Activated T-cell treated with anti-CD3 and anti-CD28 coated beads, Interleukin-2, amount 50 U/mL, for 4 hours (primary cell): ENCODE measurements around the gene RFX2. TPM values are rescaled to one million over a fixed set of nuclear protein-coding genes. Genes with fewer than 3 reads are reported as not detected.

Experiments
- ATAC-seq, 2 donors: fragments of 200-7000 bp; cut with Tn5 transposase; one replicate each; pipeline ENCODE4 v1.10.0; 2021
- DNase-seq: peaks from one replicate; pipeline ENCODE4 v3.0.0-alpha.2; 2020
- H3K27me3 Mint-ChIP-seq: one replicate; pipeline ENCODE4 v1.8.0; 2021; ENCODE audit warnings: low read depth, mixed read lengths
- H3K36me3 Mint-ChIP-seq: one replicate; pipeline ENCODE4 v1.8.0; 2022; ENCODE audit warnings: mixed read lengths; ENCODE audit not compliant: insufficient read depth
- H3K4me1 Mint-ChIP-seq: one replicate; pipeline ENCODE4 v1.8.0; 2021; ENCODE audit warnings: low read depth, mixed read lengths
- H3K4me3 Mint-ChIP-seq: one replicate; pipeline ENCODE4 v1.8.0; 2021; ENCODE audit warnings: mild to moderate bottlenecking, moderate library complexity, mixed read lengths
- H3K9me3 Mint-ChIP-seq: one replicate; pipeline ENCODE4 v1.8.0; 2021; ENCODE audit warnings: mixed read lengths
- total RNA-seq, 3 donors: library from RNA; stranded (reverse); gene quantifications; one replicate each; pipeline ENCODE4 v1.2.1, GENCODE V29; 2021

The RFX2 gene
- total RNA-seq, 3 donors from 2014 or later: 4.0 to 5.1 (median 4.0) TPM

DNA sequence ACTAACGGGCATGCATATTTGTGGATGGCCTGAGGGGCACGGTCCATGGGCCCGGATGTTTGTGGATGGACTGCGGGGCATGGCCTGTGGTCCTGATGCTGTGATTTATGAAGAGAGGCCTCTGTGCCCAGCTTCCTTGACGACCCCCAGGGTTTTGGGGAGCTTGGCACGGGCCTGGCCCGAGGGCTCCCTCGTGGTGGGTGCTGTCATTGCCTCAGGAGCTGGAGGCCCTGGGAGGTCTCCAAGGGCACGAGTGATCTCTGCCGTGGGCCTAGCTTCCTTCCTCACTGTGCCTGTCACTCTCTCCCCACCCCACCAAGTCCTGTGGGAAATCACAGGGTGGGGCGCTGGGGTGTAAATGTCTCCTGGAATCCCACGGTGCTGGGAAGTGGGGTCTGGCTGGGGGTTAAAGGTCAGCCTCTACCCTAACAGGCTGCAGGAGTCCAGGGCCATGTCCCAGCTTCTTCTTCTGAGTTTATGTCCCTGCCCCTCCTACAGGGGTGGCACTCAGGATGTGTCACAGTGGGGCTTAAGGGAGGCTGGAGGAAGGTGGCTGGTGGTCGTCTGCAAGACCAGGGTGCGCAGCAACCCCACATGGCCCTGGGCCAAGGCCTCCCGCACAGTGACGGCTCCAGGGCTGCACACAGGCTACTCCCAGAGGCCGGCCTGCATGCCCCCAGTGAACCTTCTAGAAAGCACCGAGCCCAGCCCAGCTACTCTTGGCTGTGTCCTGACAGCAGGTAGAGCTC, 104.8 kb downstream of the RFX2 start:
- no peaks in the 10 kb centered on the region for H3K4me1 Mint-ChIP-seq
- DNase-seq (no peak), ATAC-seq (no peak)
- no peak overlapping the region for H3K4me3 Mint-ChIP-seq
- no peaks in the 10 kb centered on the region for H3K9me3 Mint-ChIP-seq
- H3K36me3 Mint-ChIP-seq: peaks cover 2% of the 10 kb centered on the region
- no peaks in the 10 kb centered on the region for H3K27me3 Mint-ChIP-seq

DNA sequence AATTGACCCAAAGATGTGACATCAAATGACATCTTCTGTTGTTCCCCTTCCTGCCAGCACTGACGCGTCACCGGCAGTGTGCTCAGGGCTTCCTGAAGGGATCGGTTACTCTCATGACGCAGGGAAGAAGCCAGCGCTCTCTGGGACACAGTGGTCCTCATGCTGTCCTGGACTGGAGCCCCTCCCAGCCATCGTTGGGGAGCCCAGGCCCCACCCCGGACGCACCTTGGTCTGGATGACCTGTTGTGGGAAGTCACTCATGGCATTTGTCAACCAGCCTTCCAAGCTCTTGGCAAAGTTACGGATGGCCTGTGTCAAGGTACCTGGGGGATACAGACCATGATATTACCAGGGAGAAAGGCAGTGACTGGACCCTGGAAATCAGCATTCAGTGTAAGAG, 106.3 kb downstream of the RFX2 start:
- Mint-ChIP-seq H3K27me3 (no peaks in the 10 kb centered on the region), H3K4me1 (no peaks in the 10 kb centered on the region), H3K36me3 (peaks cover 4% of the 10 kb centered on the region), H3K9me3 (no peaks in the 10 kb centered on the region), H3K4me3 (no peak overlapping the region)
- ATAC-seq (no peak), DNase-seq (no peak)

DNA sequence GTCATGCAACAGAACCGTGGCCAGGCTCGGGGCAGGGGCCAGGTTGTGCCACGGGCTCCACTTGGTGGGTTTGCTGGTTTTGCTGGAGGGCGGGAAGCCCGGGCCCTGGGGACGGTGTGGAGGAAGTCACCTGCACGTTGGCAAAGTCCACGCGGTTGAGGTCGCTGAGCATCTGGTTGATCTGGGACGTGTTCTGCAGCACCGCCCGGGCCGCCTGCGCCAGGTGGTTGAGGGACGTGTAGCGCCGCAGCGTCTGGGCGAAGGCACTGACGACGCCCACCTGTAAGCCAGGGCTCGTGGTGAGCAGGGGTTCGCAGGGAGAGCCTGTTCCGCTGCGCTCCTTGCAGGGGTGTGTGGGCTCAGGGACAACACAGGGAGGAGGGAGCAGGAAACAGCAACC, 107.7 kb downstream of the RFX2 start:
- Mint-ChIP-seq H3K9me3 (no peaks in the 10 kb centered on the region), H3K36me3 (peaks cover 4% of the 10 kb centered on the region), H3K27me3 (no peaks in the 10 kb centered on the region), H3K4me1 (no peaks in the 10 kb centered on the region), H3K4me3 (no peak overlapping the region)
- no peak for DNase-seq
- no peak for ATAC-seq

- no peaks in the 10 kb centered on the region for H3K4me1 Mint-ChIP-seq
- no peak for DNase-seq
- ATAC-seq: no peak
- H3K36me3 Mint-ChIP-seq: peaks cover 4% of the 10 kb centered on the region
- H3K4me3 Mint-ChIP-seq: no peak overlapping the region
- no peaks in the 10 kb centered on the region for H3K27me3 Mint-ChIP-seq
- H3K9me3 Mint-ChIP-seq: no peaks in the 10 kb centered on the region
Observed at GRCh38 chr19:6000228-6000847, 110.0 kb downstream of the RFX2 start.

- ATAC-seq (no peak), DNase-seq (no peak)
- Mint-ChIP-seq H3K4me1 (no peaks in the 10 kb centered on the region), H3K27me3 (no peaks in the 10 kb centered on the region), H3K9me3 (no peaks in the 10 kb centered on the region), H3K36me3 (peaks cover 4% of the 10 kb centered on the region), H3K4me3 (no peak overlapping the region)
Observed at GRCh38 chr19:5999693-6000092, 110.6 kb downstream of the RFX2 start.

- H3K27me3 Mint-ChIP-seq: no peaks in the 10 kb centered on the region
- peaks cover 4% of the 10 kb centered on the region for H3K36me3 Mint-ChIP-seq
- H3K4me3 Mint-ChIP-seq: no peak overlapping the region
- no peak for DNase-seq
- H3K9me3 Mint-ChIP-seq: no peaks in the 10 kb centered on the region
- no peaks in the 10 kb centered on the region for H3K4me1 Mint-ChIP-seq
- no peak for ATAC-seq
Observed at GRCh38 chr19:5997371-5997770, 112.9 kb downstream of the RFX2 start.

GRCh38 chr19:5996623-5997320, 113.5 kb downstream of the RFX2 start:
- H3K4me1 Mint-ChIP-seq: no peaks in the 10 kb centered on the region
- no peak for DNase-seq
- H3K4me3 Mint-ChIP-seq: no peak overlapping the region
- H3K36me3 Mint-ChIP-seq: peaks cover 4% of the 10 kb centered on the region
- no peaks in the 10 kb centered on the region for H3K27me3 Mint-ChIP-seq
- H3K9me3 Mint-ChIP-seq: no peaks in the 10 kb centered on the region
- ATAC-seq: no peak

GRCh38 chr19:5996102-5996501, 114.2 kb downstream of the RFX2 start:
- Mint-ChIP-seq H3K36me3 (peaks cover 4% of the 10 kb centered on the region), H3K27me3 (no peaks in the 10 kb centered on the region), H3K4me1 (no peaks in the 10 kb centered on the region), H3K9me3 (no peaks in the 10 kb centered on the region), H3K4me3 (no peak overlapping the region)
- ATAC-seq: no peak
- DNase-seq: no peak

DNA sequence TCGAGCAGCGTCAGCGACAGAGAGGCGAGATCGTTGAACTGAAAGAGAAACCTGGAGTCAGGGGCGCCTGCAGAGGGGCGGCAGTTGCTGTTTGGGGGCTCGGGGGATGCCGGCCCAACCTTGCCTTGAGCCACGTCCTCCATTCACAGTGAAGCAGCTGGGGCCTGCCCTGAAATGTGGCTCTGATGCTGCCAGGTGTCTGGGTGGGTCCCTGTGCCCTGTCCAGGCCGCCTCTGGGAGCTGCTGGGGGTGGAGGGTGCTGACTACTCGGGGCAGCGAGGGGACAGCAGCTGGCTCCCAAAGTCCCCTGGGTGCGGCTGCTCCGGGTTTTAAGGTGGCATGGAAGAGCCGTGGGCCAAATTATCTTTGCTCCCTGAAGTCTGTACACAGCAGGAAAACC, 114.7 kb downstream of the RFX2 start:
- DNase-seq (no peak), ATAC-seq (no peak)
- Mint-ChIP-seq H3K9me3 (no peaks in the 10 kb centered on the region), H3K27me3 (no peaks in the 10 kb centered on the region), H3K4me1 (no peaks in the 10 kb centered on the region), H3K36me3 (peaks cover 4% of the 10 kb centered on the region), H3K4me3 (no peak overlapping the region)

DNA sequence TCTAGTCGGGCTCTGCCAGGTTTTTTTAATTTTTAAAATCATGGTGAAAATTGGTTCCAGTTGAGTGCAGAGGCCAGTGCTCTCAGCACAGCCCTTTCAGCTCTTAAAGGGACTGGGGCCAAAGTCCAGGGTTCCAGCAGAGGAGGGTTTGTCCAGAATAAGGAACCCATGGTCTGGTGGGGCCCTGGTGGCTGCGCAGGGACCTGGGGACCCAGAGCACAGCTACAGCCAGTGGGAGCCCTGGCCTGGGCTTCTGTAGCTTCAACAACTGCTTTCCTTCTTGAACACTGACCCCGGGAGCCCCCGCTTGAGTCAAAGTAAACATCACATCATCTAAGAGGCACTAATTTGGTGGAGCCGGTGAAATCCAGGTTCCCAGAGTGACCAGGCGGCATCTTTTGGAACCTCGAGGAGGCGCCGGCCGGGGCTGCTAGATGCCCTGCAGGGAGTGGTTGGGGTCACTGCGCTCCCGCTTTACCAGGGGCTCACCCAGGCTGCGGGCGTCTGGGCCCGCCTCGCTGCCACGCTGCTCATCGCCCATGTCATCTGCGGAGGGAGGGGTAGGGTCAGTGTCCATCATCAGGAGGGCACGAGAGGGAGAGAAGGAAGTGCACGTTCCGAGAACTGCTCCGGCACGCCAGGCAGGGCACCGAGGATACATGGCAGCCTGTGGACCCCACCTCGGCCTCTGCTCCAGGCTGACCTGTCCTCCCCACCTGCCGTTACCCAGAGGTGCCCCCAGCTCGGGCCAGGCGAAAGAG, 115.7 kb downstream of the RFX2 start:
- H3K36me3 Mint-ChIP-seq: peaks cover 4% of the 10 kb centered on the region
- DNase-seq: no peak
- no peaks in the 10 kb centered on the region for H3K9me3 Mint-ChIP-seq
- no peak overlapping the region for H3K4me3 Mint-ChIP-seq
- no peaks in the 10 kb centered on the region for H3K27me3 Mint-ChIP-seq
- no peak for ATAC-seq
- H3K4me1 Mint-ChIP-seq: no peaks in the 10 kb centered on the region

GRCh38 chr19:5993648-5994358, 116.5 kb downstream of the RFX2 start:
- DNase-seq (no peak), ATAC-seq (no peak)
- Mint-ChIP-seq H3K27me3 (no peaks in the 10 kb centered on the region), H3K36me3 (no peaks in the 10 kb centered on the region), H3K9me3 (no peaks in the 10 kb centered on the region), H3K4me3 (no peak overlapping the region), H3K4me1 (no peaks in the 10 kb centered on the region)

DNA sequence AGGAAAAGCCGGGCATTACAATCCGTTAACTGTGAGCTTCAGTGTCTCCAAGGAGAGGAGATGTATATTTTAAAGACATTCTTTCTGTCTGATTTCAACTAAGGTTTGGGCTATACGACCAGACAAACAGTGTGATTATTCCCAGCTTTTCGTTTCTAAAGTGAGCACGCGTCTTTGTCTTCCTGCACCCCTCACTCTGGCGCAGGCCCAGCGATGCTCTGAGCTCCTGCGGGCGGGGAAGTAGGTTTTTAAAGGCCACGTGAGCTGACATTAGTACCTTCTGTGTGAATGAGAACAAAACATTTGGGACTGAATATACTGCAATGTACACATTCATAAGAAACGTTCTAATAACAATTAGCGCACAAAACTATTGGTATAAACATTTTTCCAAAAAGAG, 117.1 kb downstream of the RFX2 start:
- no peaks in the 10 kb centered on the region for H3K4me1 Mint-ChIP-seq
- ATAC-seq: no peak
- no peak for DNase-seq
- no peaks in the 10 kb centered on the region for H3K27me3 Mint-ChIP-seq
- no peak overlapping the region for H3K4me3 Mint-ChIP-seq
- no peaks in the 10 kb centered on the region for H3K36me3 Mint-ChIP-seq
- no peaks in the 10 kb centered on the region for H3K9me3 Mint-ChIP-seq

DNA sequence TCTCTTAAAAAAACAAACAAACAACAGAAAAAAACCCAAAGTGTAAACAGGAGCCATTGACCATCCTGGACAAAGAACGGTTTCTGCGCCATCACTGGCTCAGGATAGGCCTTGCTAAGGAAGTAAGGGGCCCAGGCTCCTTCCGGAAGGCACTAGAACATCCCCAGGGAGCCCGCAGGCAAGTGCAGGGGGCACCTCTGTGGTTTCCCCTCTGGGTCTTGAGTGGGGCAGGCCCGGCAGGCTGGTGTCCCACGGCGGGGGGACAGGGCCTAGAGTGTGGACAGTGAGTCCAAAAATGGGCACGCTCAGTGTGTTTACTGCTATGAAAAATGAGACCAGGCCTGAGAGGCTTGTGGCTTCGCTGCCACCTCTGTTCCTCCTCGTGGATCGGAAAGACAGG, 117.5 kb downstream of the RFX2 start:
- Mint-ChIP-seq H3K27me3 (no peaks in the 10 kb centered on the region), H3K36me3 (no peaks in the 10 kb centered on the region), H3K4me3 (no peak overlapping the region), H3K4me1 (no peaks in the 10 kb centered on the region), H3K9me3 (no peaks in the 10 kb centered on the region)
- no peak for ATAC-seq
- no peak for DNase-seq

GRCh38 chr19:5991244-5991838, 119.0 kb downstream of the RFX2 start:
- Mint-ChIP-seq H3K36me3 (no peaks in the 10 kb centered on the region), H3K9me3 (no peaks in the 10 kb centered on the region), H3K27me3 (no peaks in the 10 kb centered on the region), H3K4me1 (peaks cover 8% of the 10 kb centered on the region), H3K4me3 (no peak overlapping the region)
- no peak for DNase-seq
- no peak for ATAC-seq
